HEK293T (cell line): ENCODE data around the gene ACP1.

Experiments used
- PKNOX1 ChIP-seq: fragments of 450-650 bp; IDR thresholded peaks from 2 replicates; pipeline ENCODE4 v1.6.1; 2016
- TARDBP ChIP-seq: fragments of 450-650 bp; IDR thresholded peaks from 2 replicates; pipeline ENCODE4 v1.6.1; 2016
- ZNF384 ChIP-seq: fragments of 450-650 bp; IDR thresholded peaks from 2 replicates; pipeline ENCODE4 v1.6.1; 2016

GRCh38 chr2:310994-311393, 46.2 kb downstream of the ACP1 start:
- TF ChIP-seq TARDBP (no peak), ZNF384 (no peak), PKNOX1 (no peak)
